H1 (cell line): ENCODE data around the gene TFAP2B. TPM values are rescaled to one million over a fixed set of nuclear protein-coding genes. Genes with fewer than 3 reads are reported as not detected.

Experiments
- CHD2 ChIP-seq: IDR thresholded peaks from 2 replicates; pipeline ENCODE4 v1.6.1; 2012; ENCODE audit warnings: low read length, improper control_type of control experiment
- EGR1 ChIP-seq: IDR thresholded peaks from 2 replicates; pipeline ENCODE4 v1.6.1; 2011; ENCODE audit warnings: low read depth, low read length, borderline replicate concordance
- EZH2 ChIP-seq: fragments of 200-600 bp; sonication (generic); IDR thresholded peaks from 2 replicates; pipeline ENCODE4 v1.7.1; 2012; ENCODE audit warnings: low read depth, mild to moderate bottlenecking, moderate library complexity, low read length, inconsistent platforms; ENCODE audit not compliant: severe bottlenecking
- GTF2F1 ChIP-seq: IDR thresholded peaks from 2 replicates; pipeline ENCODE4 v1.6.1; 2012; ENCODE audit warnings: low read depth, low read length, improper control_type of control experiment, borderline replicate concordance
- SUZ12 ChIP-seq: fragments of 200-600 bp; sonication (generic); IDR thresholded peaks from 2 replicates; pipeline ENCODE4 v1.6.1; 2012; ENCODE audit warnings: mild to moderate bottlenecking, inconsistent platforms, low read length, moderate library complexity, mixed read lengths
- ZNF274 ChIP-seq: IDR thresholded peaks from 2 replicates; pipeline ENCODE4 v1.7.0; 2012; ENCODE audit warnings: low read length, borderline replicate concordance; ENCODE audit errors: extremely low read depth
- polyA plus RNA-seq, 7 experiments: library from polyadenylated mRNA; depleted of rRNA in 3 of 7; stranded (reverse) in 5 of 7; unstranded in 2 of 7; fragments of >200 nt in 5 of 7; fragments of 200-250 nt in 2 of 7; gene quantifications; 1 replicate in 5 of 7; 2 replicates in 1 of 7; 4 replicates in 1 of 7; pipeline versions ENCODE4 v1.2.1 to v1.2.3, GENCODE V29; 2011 to 2013; ENCODE audit warnings: missing spikeins in 2 of 7, mixed read lengths in 2 of 7
- total RNA-seq: library from RNA; stranded (reverse); fragmentation: NEBNext Ultra II Directional; extraction: Animal tissue kit (Norgen Biotek cat#: 25700); gene quantifications from 2 replicates; pipeline ENCODE4 v1.2.1, GENCODE V29; 2021

Gene TFAP2B
- total and polyA plus RNA-seq, 2 of the 8 experiments (the other 6 are each of a cell fraction or from before 2014, with no cell fraction given), result not detected

- TF ChIP-seq GTF2F1, result no peak
- TF ChIP-seq CHD2, result no peak
- TF ChIP-seq SUZ12, result peak; percentile 64
- peak; percentile 31; the same call in 1 of the 2 replicates for TF ChIP-seq EGR1
- no peak for TF ChIP-seq ZNF274
- peak; percentile 45 for TF ChIP-seq EZH2
Measured at GRCh38 chr6:50848989-50849795, 30.5 kb downstream of the TFAP2B start (continued).
